ENCODE results near the gene MPZL3.

GRCh38 chr11:118209033-118209432, 43.1 kb downstream of the MPZL3 start:
- TF ChIP-seq CTCF (conservative IDR thresholded peaks at IDR 0.05 in 1 of 2, IDR thresholded peaks at IDR 0.05 in 1 of 2; ENCODE audit: extremely low read depth in 1 of 2, insufficient read depth in 1 of 2, low read depth in 1 of 2, low read length in 2 of 2) = no peak
- no peak for TF ChIP-seq EZH2 (IDR thresholded peaks at IDR 0.05; ENCODE audit: borderline replicate concordance, low read length)
